GM19043 (cell line): ENCODE measurements around the gene APBA2.
"Not testable (repeated sequence)": the region's sequence is repeated elsewhere in the genome, so short reads cannot be mapped to it uniquely, and the experiment has no call there.

Source experiments
- ATAC-seq: cut with Tn5 transposase; IDR thresholded peaks from one replicate; pipeline ENCODE4 v1.9.1; 2021; ENCODE audit warnings: low read depth; ENCODE audit not compliant: unreplicated experiment

Gene APBA2

GRCh38 chr15:28876845-28877185, 9.0 kb upstream of the APBA2 start:
- ATAC-seq, result no peak

- ATAC-seq, result no peak
These were observed 7.6 kb upstream of the APBA2 start for GRCh38 chr15:28878209-28878608.

GRCh38 chr15:28879551-28879950, 6.2 kb upstream of the APBA2 start:
- no peak for ATAC-seq

- no peak for ATAC-seq
These were observed 5.1 kb upstream of the APBA2 start for GRCh38 chr15:28880680-28881079.

- ATAC-seq, result no peak
These were observed 4.6 kb upstream of the APBA2 start for GRCh38 chr15:28881170-28881569.

- ATAC-seq, result no peak
These were observed 4.2 kb upstream of the APBA2 start for GRCh38 chr15:28881600-28881999.

GRCh38 chr15:28884151-28884940, 1.4 kb upstream of the APBA2 start:
- no peak for ATAC-seq

GRCh38 chr15:28885128-28885629, 595 bp upstream of the APBA2 start:
- no peak for ATAC-seq

- ATAC-seq, result no peak
These were observed 911 bp downstream of the APBA2 start for GRCh38 chr15:28886431-28887338.

- ATAC-seq, result no peak
These were observed 1.8 kb downstream of the APBA2 start for GRCh38 chr15:28887339-28888174.

GRCh38 chr15:28888302-28888894, 2.6 kb downstream of the APBA2 start:
- ATAC-seq, result no peak

- ATAC-seq, result no peak
These were observed 3.1 kb downstream of the APBA2 start for GRCh38 chr15:28888900-28889299.

- no peak for ATAC-seq
These were observed 3.6 kb downstream of the APBA2 start for GRCh38 chr15:28889346-28889745.

GRCh38 chr15:28889871-28890270, 4.1 kb downstream of the APBA2 start:
- ATAC-seq, result not testable (repeated sequence)

GRCh38 chr15:28890291-28890690, 4.5 kb downstream of the APBA2 start:
- ATAC-seq, result not testable (repeated sequence)

GRCh38 chr15:28890711-28891495, 5.1 kb downstream of the APBA2 start:
- no peak for ATAC-seq

- ATAC-seq, result no peak
These were observed 5.8 kb downstream of the APBA2 start for GRCh38 chr15:28891588-28891987.

GRCh38 chr15:28892789-28893610, 7.2 kb downstream of the APBA2 start:
- no peak for ATAC-seq

- ATAC-seq, result no peak
These were observed 8.9 kb downstream of the APBA2 start for GRCh38 chr15:28894631-28895030.
